ENCODE data around the gene PPP4C. TPM values are rescaled to one million over a fixed set of nuclear protein-coding genes. Genes with fewer than 3 reads are reported as not detected.

PPP4C gene
- total RNA-seq, result 10 to 100 TPM; 41.2 to 58.5 (median 48.6) TPM

GRCh38 chr16:30075503-30076275, at the start of gene PPP4C:
TSS of gene PPP4C (plus strand) at chr16:30075994. CDS start at chr16:30076378, 384 bp downstream.
- Histone ChIP-seq H3K27ac (peak within 1 kb of the TSS; percentile 83 to 94 (median 88)), H3K27me3 (no peaks in the 10 kb centered on the region), H3K36me3 (peaks cover 0 to 69% of the 10 kb centered on the region in 2 donors), H3K4me1 (peaks cover 0 to 57% (median 17%) of the 10 kb centered on the region in 3 donors), H3K9me3 (no peaks in the 10 kb centered on the region), H3K4me3 (peak within 1 kb of the TSS; percentile 93 to 100)
- 0 to 7% methylated on average over 10 to 16 of the region's 67 CpGs for WGBS, 2 donors (ENCODE audit: low coverage in 1 of 2)
- TF ChIP-seq CTCF (IDR thresholded peaks at IDR 0.05) (peak in 2 of 4 experiments; percentile 19 to 36), POLR2AphosphoS5 (IDR thresholded peaks at IDR 0.05) (peak; percentile 94), EP300 (IDR thresholded peaks at IDR 0.05) (no peak), POLR2A (IDR thresholded peaks at IDR 0.05) (peak; percentile 62 to 74)
- peak; percentile 96 for ATAC-seq

- Histone ChIP-seq H3K4me1 (peaks cover 0 to 18% (median 6%) of the 10 kb centered on the region in 3 donors), H3K9me3 (no peaks in the 10 kb centered on the region), H3K27ac (no peak overlapping the region), H3K36me3 (no peaks in the 10 kb centered on the region), H3K4me3 (no peak overlapping the region), H3K27me3 (peaks cover 74% of the 10 kb centered on the region)
- 79 to 100% methylated on average over 1 to 2 of the region's 18 CpGs for WGBS, 2 donors (ENCODE audit: low coverage in 1 of 2)
- no peak for TF ChIP-seq EP300 (IDR thresholded peaks at IDR 0.05)
- TF ChIP-seq POLR2AphosphoS5 (IDR thresholded peaks at IDR 0.05), result no peak
- no peak for TF ChIP-seq POLR2A (IDR thresholded peaks at IDR 0.05)
- no peak for TF ChIP-seq CTCF (IDR thresholded peaks at IDR 0.05)
- ATAC-seq, result no peak
Measured at GRCh38 chr16:30026449-30026848, 49.3 kb upstream of the PPP4C start.

- TF ChIP-seq POLR2AphosphoS5 (IDR thresholded peaks at IDR 0.05) (no peak), POLR2A (IDR thresholded peaks at IDR 0.05) (no peak), CTCF (IDR thresholded peaks at IDR 0.05) (no peak), EP300 (IDR thresholded peaks at IDR 0.05) (no peak)
- no peak overlapping the region for H3K4me3 ChIP-seq
- ATAC-seq, result no peak
- WGBS, 2 donors (ENCODE audit: low coverage in 1 of 2), result 15 to 41% methylated on average over 8 to 12 of the region's 13 CpGs
- H3K27ac ChIP-seq, result no peak overlapping the region
- H3K9me3 ChIP-seq, result no peaks in the 10 kb centered on the region
- no peaks in the 10 kb centered on the region for H3K36me3 ChIP-seq
- peaks cover 87% of the 10 kb centered on the region for H3K27me3 ChIP-seq
- H3K4me1 ChIP-seq, result peaks cover 0 to 17% (median 6%) of the 10 kb centered on the region in 3 donors
Measured at GRCh38 chr16:30027588-30028437, 48.0 kb upstream of the PPP4C start.

GRCh38 chr16:30028438-30029076, 47.2 kb upstream of the PPP4C start:
- ATAC-seq, result no peak
- no peaks in the 10 kb centered on the region for H3K36me3 ChIP-seq
- H3K27ac ChIP-seq, result no peak overlapping the region
- TF ChIP-seq EP300 (IDR thresholded peaks at IDR 0.05), result no peak
- H3K4me3 ChIP-seq, result no peak overlapping the region
- peaks cover 0 to 17% (median 6%) of the 10 kb centered on the region in 3 donors for H3K4me1 ChIP-seq
- H3K9me3 ChIP-seq, result no peaks in the 10 kb centered on the region
- peaks cover 95% of the 10 kb centered on the region for H3K27me3 ChIP-seq
- 7 to 32% methylated on average over 4 to 10 of the region's 18 CpGs for WGBS, 2 donors (ENCODE audit: low coverage in 1 of 2)

All from gastroesophageal sphincter (tissue), 4 donors.